Measurements from ENCODE around the gene MISP.

The MISP gene

GRCh38 chr19:797528-798414, 46.9 kb downstream of the MISP start:
- DNase-seq = peak; percentile 72 to 97 (median 81)

- DNase-seq = no peak
These were observed 47.6 kb downstream of the MISP start for GRCh38 chr19:798415-799075.

- DNase-seq = peak in 1 of 5 experiments; percentile 35
These were observed 48.4 kb downstream of the MISP start for GRCh38 chr19:799076-799881.

- no peak for DNase-seq
These were observed 49.6 kb downstream of the MISP start for GRCh38 chr19:800360-801029.

- DNase-seq = no peak
These were observed 50.3 kb downstream of the MISP start for GRCh38 chr19:801030-801860.

GRCh38 chr19:801861-802497, 51.1 kb downstream of the MISP start:
- no peak for DNase-seq

GRCh38 chr19:802498-803098, 51.7 kb downstream of the MISP start:
- DNase-seq = no peak

- no peak for DNase-seq
These were observed 52.2 kb downstream of the MISP start for GRCh38 chr19:803099-803561.

- DNase-seq = no peak
These were observed 52.9 kb downstream of the MISP start for GRCh38 chr19:803686-804418.

- no peak for DNase-seq
These were observed 53.7 kb downstream of the MISP start for GRCh38 chr19:804419-805165.

GRCh38 chr19:805166-805551, 54.2 kb downstream of the MISP start:
- no peak for DNase-seq

- no peak for DNase-seq
These were observed 55.0 kb downstream of the MISP start for GRCh38 chr19:805600-806550.

- DNase-seq = no peak
These were observed 56.0 kb downstream of the MISP start for GRCh38 chr19:806815-807421.

GRCh38 chr19:807627-808422, 56.9 kb downstream of the MISP start:
- DNase-seq = no peak

- DNase-seq = no peak
These were observed 57.5 kb downstream of the MISP start for GRCh38 chr19:808423-808775.

- no peak for DNase-seq
These were observed 59.4 kb downstream of the MISP start for GRCh38 chr19:810077-810855.
